ENCODE data around the gene SPO11. TPM values are rescaled to one million over a fixed set of nuclear protein-coding genes. Genes with fewer than 3 reads are reported as not detected.

The SPO11 gene
- total RNA-seq, 1 donor from 2014 or later = not detected

- DNase-seq (ENCODE audit: low spot score in 2 of 2, unreplicated experiment in 2 of 2) = no peak
- H3K4me3 Mint-ChIP-seq = no peak overlapping the region
- H3K27ac Mint-ChIP-seq = no peak overlapping the region
- peaks cover 9% of the 10 kb centered on the region for H3K27me3 Mint-ChIP-seq (ENCODE audit: low read depth)
- H3K36me3 Mint-ChIP-seq = no peaks in the 10 kb centered on the region
- H3K4me1 Mint-ChIP-seq = peaks cover 26% of the 10 kb centered on the region
- no peaks in the 10 kb centered on the region for H3K9me3 Mint-ChIP-seq
- no peak for TF ChIP-seq CTCF (IDR thresholded peaks at IDR 0.05; ENCODE audit: unreplicated experiment)
Observed at GRCh38 chr20:57327820-57328219, 1.8 kb upstream of the SPO11 start.

GRCh38 chr20:57330998-57331397 lies 1.4 kb downstream of the SPO11 start:
- H3K36me3 Mint-ChIP-seq = no peaks in the 10 kb centered on the region
- TF ChIP-seq CTCF (IDR thresholded peaks at IDR 0.05; ENCODE audit: unreplicated experiment) = no peak
- H3K27me3 Mint-ChIP-seq (ENCODE audit: low read depth) = peaks cover 11% of the 10 kb centered on the region

GRCh38 chr20:57332105-57333089 lies 2.8 kb downstream of the SPO11 start:
- H3K36me3 Mint-ChIP-seq = no peaks in the 10 kb centered on the region
- H3K27me3 Mint-ChIP-seq (ENCODE audit: low read depth) = peaks cover 15% of the 10 kb centered on the region
- TF ChIP-seq CTCF (IDR thresholded peaks at IDR 0.05; ENCODE audit: unreplicated experiment) = no peak
- peaks cover 9% of the 10 kb centered on the region for H3K4me1 Mint-ChIP-seq
- no peak overlapping the region for H3K27ac Mint-ChIP-seq
- H3K9me3 Mint-ChIP-seq = no peaks in the 10 kb centered on the region
- H3K4me3 Mint-ChIP-seq = no peak overlapping the region
- DNase-seq (ENCODE audit: low spot score in 2 of 2, unreplicated experiment in 2 of 2) = no peak

More at GRCh38 chr20:57330998-57331397, 1.4 kb downstream of the SPO11 start:
- no peak for DNase-seq (ENCODE audit: low spot score in 2 of 2, unreplicated experiment in 2 of 2)
- Mint-ChIP-seq H3K9me3 (no peaks in the 10 kb centered on the region), H3K4me1 (peaks cover 22% of the 10 kb centered on the region), H3K4me3 (no peak overlapping the region), H3K27ac (no peak overlapping the region)

GRCh38 chr20:57335392-57335791 lies 5.8 kb downstream of the SPO11 start:
- no peak overlapping the region for H3K27ac Mint-ChIP-seq
- no peak for TF ChIP-seq CTCF (IDR thresholded peaks at IDR 0.05; ENCODE audit: unreplicated experiment)
- no peaks in the 10 kb centered on the region for H3K36me3 Mint-ChIP-seq

GRCh38 chr20:57341663-57342062 lies 12.1 kb downstream of the SPO11 start:
- Mint-ChIP-seq H3K9me3 (no peaks in the 10 kb centered on the region), H3K4me3 (no peak overlapping the region), H3K4me1 (no peaks in the 10 kb centered on the region), H3K27ac (no peak overlapping the region), H3K36me3 (no peaks in the 10 kb centered on the region), H3K27me3 (ENCODE audit: low read depth) (peaks cover under 1% of the 10 kb centered on the region)
- DNase-seq (ENCODE audit: low spot score in 2 of 2, unreplicated experiment in 2 of 2) = no peak
- TF ChIP-seq CTCF (IDR thresholded peaks at IDR 0.05; ENCODE audit: unreplicated experiment) = no peak

More at GRCh38 chr20:57335392-57335791, 5.8 kb downstream of the SPO11 start:
- H3K9me3 Mint-ChIP-seq = no peaks in the 10 kb centered on the region
- peaks cover 15% of the 10 kb centered on the region for H3K27me3 Mint-ChIP-seq (ENCODE audit: low read depth)
- H3K4me3 Mint-ChIP-seq = no peak overlapping the region
- no peak for DNase-seq (ENCODE audit: low spot score in 2 of 2, unreplicated experiment in 2 of 2)
- peaks cover 8% of the 10 kb centered on the region for H3K4me1 Mint-ChIP-seq

Data from mesothelial cell of epicardium (in vitro differentiated cells).